GM21360 (cell line): ENCODE data around the gene LIMCH1.

Source experiments
- ATAC-seq: cut with Tn5 transposase; IDR thresholded peaks from one replicate; pipeline ENCODE4 v1.9.1; 2021; ENCODE audit warnings: mild to moderate bottlenecking, moderate library complexity; ENCODE audit not compliant: unreplicated experiment

Gene LIMCH1

DNA sequence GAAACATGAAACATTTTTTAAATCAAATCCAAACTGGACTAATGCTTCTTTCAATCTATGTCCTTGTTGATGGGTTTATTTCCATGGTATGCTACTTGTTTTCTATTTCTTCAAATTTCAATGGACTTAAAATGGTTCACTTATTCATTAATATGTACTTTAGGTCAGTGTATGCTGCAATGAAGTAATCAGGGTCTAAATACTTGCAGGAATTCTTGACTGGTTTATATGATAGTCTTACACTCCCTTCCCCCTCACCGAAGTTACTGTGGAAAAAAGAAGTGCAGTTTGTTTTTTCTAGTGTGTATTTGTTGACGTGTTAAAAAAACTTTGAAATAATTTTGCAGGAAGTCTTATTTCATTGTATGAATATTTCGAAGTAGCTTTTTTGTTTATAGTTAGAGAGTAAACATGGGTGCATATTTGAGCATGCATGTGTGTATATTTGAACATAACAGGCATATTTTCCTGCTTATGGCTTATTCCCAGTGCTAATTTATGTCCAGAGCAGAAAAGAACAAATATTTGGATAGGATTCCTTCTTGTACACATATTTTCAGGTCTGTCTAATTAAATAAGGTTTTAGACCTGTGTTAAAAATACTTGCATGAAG, 65.0 kb downstream of the LIMCH1 start:
- no peak for ATAC-seq

DNA sequence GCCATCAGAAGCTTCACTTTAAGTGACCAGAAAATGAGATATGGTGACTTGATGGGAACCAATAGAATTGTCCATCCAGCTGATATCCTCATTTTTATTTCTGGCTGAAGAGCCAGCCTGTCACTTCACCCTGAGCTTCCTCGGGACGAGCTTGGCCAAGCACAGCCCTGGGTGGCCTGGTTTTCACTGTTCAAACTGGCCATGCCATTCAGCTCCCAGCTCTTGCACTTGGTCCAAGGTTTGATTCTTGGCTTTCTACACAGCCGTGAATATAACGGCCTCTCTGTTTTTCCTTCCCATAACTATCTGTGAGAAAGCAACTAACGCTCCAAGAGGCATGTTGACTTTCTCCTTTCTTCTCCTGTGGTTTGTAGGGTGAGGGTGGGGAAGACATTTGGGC, 71.9 kb downstream of the LIMCH1 start:
- ATAC-seq: no peak

DNA sequence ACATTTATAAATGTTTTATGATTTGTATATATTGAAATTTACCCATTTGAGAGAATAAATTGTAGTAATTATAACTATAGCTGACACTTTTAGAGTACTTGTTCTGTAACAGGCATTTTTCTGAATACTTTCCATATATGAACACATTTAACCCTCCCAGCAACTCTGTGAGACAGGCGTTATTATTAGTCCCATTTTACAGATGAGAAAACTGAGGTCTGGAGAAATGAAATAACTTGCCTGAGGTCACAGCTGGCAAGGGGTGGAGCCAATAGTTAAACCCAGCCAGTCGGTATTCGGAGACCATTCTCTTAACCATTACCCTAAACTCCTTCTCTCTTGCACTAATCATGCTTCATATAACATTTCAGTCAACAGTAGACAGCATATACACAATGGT, 72.5 kb downstream of the LIMCH1 start:
- ATAC-seq: no peak

DNA sequence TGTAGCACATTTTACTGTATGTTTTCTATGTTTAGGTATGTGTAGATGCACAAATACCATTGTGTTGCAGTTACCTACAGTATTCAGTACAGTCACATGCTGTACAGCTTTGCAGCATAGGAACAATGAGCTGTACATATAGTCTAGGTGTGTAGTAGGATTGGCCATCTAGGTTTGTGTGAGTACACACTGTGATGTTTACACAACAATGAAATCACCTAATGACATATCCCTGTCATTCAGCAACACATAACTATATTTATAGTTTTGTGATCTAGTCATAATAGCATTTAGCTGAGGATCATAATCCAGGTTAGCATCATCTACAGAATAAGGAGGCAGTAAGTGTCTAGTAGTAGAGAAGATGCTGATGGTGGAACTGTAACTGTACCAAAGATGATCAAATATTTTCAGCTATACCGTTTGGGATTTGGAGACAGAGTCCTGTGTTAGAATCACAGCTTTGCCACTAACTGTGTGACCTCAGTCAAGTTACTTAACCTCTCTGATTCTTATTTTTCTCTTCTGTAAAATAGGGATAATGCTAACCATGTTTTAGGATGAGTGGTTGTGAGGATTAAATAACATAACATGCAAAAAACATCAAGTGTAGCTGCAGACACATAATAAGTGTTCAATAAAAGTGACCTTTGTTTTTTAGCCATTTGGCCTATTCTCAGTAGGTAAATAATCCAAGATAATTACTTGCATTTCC, 73.3 kb downstream of the LIMCH1 start:
- no peak for ATAC-seq

DNA sequence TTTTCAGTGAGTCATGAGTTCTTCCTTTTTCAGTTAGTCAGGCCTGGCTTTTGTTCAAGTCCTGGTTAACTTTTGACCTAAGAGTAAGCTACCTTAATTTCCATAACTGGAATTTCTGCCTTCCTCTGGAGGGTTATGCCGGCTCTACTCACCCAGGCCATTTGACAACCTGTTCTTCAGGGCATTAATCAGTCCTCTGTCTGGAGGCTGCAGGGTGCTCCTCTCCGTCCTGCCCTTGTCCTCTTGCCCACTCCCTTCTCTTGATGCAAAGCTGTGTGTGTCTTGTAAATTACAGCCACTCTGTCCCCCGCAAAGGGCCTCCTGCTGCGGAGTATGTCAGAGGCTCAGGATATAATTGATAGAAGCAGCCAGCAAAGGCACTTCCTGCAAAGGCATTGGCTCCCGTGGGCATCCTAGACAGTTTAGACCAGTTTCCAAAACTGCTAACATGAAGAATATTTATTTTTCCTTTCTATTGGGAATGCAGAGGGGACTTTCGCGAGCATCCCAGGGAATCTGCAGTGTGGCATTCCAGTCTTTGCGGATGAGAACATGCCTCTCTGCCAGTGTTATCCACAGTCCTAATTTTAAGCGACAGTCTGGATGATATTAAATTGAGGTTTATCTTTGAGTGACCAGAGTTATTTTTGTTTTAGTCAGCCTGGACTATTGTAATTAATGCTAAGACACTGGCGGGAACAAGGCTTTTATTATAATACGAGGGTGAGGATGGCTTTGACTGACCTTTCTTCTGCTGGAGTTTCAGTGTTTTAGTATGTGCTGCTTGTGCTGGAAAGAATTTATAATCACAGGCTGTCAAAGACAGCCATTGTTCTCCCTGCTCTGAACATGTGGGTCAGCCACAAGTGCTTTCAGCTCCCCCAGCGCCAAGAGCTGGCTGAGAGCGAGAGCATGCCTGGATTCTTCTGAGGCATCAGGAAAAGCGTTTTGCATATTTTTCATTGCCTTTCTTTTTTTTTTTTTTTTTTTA, 74.2 kb downstream of the LIMCH1 start:
- ATAC-seq: no peak

DNA sequence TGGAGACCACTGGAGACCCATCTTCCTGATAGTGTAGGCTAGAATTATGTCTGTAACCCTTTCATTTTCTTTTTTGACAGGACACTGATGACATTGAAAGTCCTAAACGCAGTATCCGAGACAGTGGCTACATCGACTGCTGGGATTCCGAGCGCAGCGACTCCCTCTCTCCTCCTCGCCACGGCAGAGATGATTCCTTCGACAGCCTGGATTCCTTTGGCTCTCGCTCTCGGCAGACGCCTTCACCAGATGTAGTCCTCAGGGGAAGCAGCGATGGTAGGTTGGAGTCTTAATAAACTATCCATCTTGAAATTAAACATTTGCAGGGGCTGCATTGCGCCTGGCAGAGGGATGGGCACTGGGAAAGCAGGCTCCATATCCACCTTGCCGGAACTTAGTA, 75.4 kb downstream of the LIMCH1 start:
- no peak for ATAC-seq

DNA sequence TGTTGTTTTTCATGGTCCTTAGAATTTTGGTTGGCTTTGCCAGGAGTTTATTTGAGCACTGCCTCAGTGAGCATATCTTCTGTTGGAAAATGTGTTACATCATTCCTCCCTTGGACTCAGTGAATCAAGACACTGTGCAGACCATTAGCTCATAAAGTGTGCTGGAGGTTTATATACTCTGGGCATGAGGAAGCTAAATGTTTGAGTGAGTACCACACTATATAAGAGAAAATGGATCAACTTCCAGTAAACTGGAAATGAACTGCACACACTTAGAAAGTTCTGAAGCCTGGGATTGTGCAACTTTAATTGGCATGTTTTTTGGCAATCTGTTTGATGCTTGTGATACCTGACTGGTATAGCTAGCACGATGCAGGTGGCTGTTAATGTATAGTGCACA, 75.9 kb downstream of the LIMCH1 start:
- ATAC-seq: no peak

DNA sequence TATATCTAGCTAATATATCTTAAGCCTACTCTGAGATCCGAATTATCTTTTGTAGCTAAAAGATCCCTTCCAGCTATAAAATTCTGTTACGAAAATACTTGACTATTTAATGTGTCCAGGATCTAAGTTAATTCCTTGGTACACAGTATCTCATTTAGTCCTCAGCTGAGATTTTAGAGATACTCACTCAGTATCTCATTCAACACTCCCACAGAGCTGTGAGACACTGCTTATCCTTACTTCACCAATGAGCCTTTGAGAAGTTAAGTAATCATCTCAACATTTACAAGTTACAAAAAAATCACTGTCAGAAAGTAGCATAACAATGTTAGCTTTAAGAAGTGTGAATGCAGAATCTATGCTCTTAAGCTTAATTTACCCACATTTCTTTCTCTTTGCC, 76.6 kb downstream of the LIMCH1 start:
- no peak for ATAC-seq

DNA sequence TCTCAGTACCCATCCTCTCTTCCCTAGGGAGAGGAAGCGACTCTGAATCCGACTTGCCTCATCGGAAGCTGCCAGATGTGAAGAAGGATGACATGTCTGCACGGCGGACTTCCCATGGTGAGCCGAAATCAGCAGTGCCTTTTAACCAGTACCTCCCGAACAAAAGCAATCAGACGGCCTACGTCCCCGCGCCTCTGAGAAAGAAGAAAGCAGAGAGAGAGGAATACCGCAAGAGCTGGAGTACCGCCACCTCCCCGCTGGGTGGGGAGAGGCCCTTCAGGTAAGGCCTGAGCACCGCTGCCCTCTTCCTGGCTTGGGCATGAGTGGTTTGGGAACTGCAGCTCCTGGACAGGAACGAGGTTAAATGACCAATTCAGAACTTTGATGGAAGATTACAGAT, 81.2 kb downstream of the LIMCH1 start:
- ATAC-seq: no peak

DNA sequence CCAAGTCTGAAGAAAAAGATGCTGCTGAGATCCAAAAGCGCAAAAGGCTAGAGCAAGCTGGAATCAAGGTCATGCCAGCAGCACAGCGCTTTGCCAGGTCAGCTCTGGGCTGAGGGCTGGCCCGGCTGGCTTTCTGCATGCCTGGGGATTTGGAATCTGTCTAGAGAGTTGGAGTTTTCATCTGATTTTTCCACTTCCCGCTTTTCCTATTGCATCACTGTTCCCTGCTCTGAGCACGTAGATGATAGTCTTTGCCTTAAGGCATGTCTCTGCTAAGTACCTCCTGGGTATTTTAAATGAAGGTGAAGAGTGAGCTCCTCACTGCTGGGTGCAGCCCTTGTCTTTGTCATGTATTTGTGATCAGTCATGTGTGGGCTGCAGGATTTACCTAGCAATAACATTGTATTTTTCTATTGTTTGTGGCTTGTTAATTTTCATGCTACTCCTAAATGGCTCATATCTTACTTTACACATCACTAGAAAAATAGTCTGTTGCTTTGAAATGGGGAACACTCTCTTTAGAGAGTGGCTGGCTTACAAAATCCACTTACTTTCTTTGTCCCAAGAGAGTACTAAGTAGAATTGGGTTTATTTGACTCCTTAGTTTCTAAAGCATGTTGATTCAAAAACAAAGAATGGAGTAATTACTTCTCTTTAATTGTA, 82.8 kb downstream of the LIMCH1 start:
- ATAC-seq: no peak

DNA sequence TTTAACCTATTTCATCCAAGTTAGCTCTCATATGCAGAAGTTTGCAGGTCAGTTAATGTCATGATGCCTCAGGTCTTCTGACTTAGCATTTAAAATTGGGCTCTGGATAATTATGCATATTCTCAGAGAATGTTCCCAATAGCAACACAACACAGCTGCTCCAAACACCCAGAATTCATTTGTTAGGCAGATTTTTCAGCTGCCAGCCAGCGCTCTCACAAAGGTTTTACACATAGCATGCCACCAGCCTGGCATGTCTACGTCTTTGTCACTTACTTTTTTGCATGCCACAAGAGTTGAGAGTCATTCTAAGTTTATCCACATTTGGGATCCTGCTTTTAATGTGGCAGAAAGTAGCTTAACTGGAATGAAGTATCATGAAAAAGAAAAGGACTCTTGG, 84.8 kb downstream of the LIMCH1 start:
- no peak for ATAC-seq

DNA sequence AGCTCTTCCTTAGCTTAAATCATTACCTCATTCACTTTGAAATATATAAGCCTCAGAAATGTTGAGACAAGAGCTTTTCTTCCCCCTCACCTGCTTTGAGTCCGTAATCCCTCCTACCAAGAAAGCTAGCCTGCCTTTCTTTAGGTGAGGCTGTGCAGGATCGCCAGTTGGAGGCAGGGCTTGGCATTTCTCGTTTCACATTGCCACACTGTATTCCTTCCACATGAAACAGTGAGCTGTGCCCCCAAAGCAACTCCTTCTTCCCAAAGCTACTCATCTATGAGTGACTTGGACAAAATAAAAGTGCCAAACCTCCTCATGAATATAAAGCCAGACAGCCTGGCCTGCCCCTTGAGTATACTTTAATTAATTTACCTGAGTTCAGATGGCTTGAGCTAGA, 86.8 kb downstream of the LIMCH1 start:
- no peak for ATAC-seq

DNA sequence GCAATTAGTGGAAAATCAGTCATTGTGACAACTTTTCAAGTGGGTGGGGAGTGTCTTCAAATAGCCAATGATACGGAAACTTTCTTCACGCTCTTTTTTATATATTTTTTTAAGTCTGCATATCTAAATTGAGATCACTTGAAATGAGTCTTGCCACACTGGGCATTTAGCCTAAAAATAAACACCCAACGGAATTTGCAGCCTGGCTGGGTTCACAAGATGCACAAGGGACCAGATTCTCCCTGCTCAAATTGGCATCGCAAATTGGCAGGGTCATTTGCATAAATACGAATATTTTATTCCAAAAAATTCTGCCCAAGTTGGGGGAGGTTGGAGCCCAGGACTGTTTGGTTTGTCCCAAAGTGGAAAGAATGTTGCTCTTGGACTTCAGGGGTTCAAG, 87.6 kb downstream of the LIMCH1 start:
- no peak for ATAC-seq

DNA sequence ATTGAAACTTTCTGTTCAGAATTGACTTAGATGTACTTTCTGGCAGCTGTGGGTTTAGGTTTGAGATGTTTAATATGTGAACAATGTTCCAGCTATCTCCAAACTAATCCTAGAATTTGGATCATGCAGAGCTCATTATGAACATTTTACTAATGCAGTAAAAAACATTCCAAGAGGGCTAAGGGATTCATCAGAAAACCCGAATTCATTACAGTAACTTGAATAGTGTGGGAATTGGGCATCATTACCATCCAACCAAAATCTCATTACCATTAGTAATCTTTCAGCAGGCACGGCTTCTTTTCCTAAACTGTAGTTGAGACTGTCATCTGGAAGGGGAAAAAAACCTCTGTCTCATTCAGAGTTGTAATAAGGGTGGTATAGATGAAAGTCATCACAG, 91.0 kb downstream of the LIMCH1 start:
- ATAC-seq: no peak

DNA sequence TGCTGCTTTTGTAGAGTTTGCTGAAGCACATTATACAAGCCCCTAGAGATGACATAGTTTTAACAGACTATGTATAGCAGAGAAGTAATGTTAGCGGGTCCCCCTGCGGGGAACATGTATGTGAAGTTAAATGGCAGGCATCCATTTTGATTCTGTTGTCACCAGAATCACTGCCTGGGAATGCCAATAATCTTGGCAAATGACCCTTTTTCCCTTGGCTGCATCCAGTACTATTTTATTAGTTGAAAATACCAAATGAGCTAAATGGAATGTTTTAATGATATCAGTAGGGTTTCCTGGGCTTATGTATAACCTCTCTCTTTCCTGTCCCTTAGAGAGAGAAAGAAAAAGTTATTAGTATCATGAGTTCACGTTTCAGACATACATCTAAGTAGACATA, 93.6 kb downstream of the LIMCH1 start:
- ATAC-seq: no peak

DNA sequence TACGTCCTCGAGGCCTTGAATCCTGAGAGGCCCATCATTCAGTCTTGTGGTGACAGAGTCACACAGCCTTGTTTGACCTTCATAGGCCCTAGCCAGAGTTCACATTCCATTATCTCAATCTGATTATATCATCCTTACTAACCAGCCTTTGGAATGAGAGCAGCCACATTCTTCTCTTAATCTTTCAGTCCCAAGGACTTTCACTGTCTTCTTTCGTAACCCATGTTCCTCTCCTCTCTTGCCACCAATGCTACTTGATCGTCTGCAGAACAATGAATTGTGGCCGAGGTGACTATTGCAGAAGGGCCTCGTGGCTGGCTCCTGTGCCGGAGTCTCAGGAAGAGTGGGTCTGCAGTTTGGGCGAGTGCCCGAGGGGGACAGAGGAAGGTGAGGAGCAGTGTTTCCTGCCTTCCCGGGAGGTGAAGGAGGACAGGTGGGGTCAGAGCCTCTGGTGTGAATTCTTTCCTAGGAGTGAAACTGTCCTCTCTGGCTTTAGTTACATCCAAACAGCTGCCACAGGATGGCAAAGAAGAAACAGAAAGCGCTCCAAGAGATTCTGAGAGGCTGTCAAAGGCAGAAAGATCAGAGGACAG, 94.6 kb downstream of the LIMCH1 start:
- no peak for ATAC-seq

DNA sequence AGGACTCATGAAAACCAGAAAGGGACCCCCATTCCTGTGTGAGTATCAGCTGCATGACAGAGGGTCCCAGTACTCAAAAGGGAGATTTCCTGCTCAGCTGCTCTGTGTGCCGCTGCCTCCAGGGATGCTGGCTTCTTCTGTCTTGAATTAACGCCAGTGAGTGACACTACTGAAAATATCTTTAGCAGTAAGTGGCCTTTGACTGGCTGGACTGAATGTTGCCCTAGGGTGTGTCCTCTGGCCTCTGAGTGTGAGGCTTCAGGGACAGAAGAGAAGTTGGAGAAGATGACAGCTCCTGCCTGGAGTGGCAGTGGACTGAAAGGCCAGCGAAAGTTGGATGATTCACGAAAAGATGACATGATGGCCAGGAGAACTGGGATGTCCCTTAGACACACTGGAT, 95.4 kb downstream of the LIMCH1 start:
- no peak for ATAC-seq

DNA sequence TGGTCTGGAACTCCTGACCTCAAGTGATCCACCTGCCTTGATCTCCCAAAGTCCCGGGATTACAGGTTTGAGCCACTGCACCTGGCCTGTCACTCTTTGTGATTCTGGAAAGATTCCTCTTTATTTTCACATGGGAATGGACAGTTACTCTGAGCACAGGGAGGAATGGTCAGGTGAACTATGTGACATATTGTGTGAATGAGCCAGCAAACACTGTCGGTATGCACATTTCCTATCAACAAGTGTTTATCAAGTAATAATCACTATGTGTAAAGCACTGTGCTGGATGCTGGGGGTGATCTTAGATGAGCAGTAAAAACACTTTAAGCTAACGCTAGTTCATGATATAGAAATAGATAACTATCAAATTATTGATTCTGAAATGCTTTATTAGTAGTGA, 97.5 kb downstream of the LIMCH1 start:
- no peak for ATAC-seq

DNA sequence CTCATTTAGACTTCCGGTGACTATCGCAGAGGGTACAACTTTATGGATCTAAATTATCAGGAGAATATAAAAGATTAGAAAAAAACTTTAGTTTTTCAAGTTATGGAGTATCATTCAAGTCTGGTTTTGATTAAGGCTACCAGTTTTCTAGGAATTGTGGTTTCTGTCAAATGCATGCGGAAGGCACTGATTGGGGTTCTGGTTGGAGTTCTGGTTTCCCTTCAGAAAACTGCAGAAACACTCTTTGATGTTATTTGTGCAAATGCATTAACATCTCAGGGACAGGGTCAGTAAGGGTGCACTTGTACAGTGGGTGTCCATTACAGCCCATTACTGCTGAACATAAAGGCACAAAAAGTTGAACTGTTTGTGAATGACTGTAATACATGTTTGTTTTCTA, 100.2 kb downstream of the LIMCH1 start:
- no peak for ATAC-seq

DNA sequence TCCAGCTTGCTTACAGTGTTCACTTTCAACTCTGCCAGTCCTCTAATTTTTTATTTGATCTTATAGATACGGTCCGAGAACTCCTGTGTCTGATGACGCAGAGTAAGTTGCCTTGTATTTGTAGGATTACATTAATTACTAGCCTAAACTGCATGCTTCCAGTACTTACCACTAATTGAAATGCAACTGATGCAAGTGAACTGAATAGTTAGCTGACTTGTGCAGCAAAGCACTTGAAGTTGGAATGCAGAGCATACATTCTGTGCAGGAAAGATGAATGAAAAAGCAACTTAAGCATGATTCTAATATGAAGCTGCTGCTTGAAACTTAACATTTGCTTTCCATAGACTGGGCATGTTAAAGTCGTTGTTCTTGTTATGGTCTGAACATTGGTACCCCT, 100.9 kb downstream of the LIMCH1 start:
- ATAC-seq: no peak

DNA sequence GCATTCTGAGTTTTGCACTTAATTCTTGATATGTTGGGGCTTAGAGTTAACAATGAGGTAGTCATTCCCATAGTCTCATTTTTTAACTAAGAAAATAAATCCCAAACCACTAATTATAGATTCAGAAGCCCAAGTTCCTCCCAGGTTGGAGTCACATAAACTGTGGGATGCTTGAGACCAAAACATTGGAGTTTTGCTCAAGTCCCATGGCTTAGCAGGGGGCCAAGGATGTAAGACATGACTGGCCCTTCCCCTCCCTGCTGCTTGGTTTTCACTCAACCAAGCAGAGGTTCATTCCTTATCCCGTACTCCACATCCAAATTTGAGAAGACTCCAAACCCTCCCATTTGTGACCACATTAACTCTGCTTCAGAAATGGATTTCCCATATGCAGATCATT, 101.3 kb downstream of the LIMCH1 start:
- no peak for ATAC-seq
